ENCODE measurements around the gene MYLIP. TPM values are rescaled to one million over a fixed set of nuclear protein-coding genes. Genes with fewer than 3 reads are reported as not detected.
A peak's percentile ranks its signal among the peaks of the same experiment; 100 is the strongest.

The MYLIP gene
- total RNA-seq, 1 donor from 2014 or later, result 13.5 TPM

GRCh38 chr6:16183187-16183664, 54.3 kb downstream of the MYLIP start:
- Histone ChIP-seq H3K36me3 (no peaks in the 10 kb centered on the region), H3K27ac (replicated peaks) (no peak overlapping the region), H3K4me1 (no peaks in the 10 kb centered on the region), H3K4me3 (no peak overlapping the region), H3K27me3 (ENCODE audit: low read depth) (no peaks in the 10 kb centered on the region), H3K9me3 (replicated peaks) (no peaks in the 10 kb centered on the region)
- DNase-seq, result no peak
- intact Hi-C loops (cut with micrococcal nuclease), result loop anchor here (5.0 kb wide), 1 partner anchor 491 kb away; no protein-coding TSS in a partner anchor
- peak; percentile 82 for TF ChIP-seq CTCF (IDR thresholded peaks at IDR 0.05; ENCODE audit: borderline replicate concordance)

- Histone ChIP-seq H3K4me1 (no peaks in the 10 kb centered on the region), H3K36me3 (no peaks in the 10 kb centered on the region), H3K27me3 (ENCODE audit: low read depth) (no peaks in the 10 kb centered on the region), H3K9me3 (replicated peaks) (no peaks in the 10 kb centered on the region), H3K4me3 (no peak overlapping the region), H3K27ac (replicated peaks) (no peak overlapping the region)
- DNase-seq, result no peak
- peak; percentile 47 for TF ChIP-seq CTCF (IDR thresholded peaks at IDR 0.05; ENCODE audit: borderline replicate concordance)
- intact Hi-C loops (cut with micrococcal nuclease), result loop anchor here (5.0 kb wide), 1 partner anchor 492 kb away; no protein-coding TSS in a partner anchor
Observed at GRCh38 chr6:16184129-16184528, 55.2 kb downstream of the MYLIP start.

GRCh38 chr6:16184551-16184950, 55.7 kb downstream of the MYLIP start:
- no peak for TF ChIP-seq CTCF (IDR thresholded peaks at IDR 0.05; ENCODE audit: borderline replicate concordance)
- H3K27ac ChIP-seq (replicated peaks), result no peak overlapping the region
- no peaks in the 10 kb centered on the region for H3K9me3 ChIP-seq (replicated peaks)
- H3K36me3 ChIP-seq, result no peaks in the 10 kb centered on the region
- H3K4me1 ChIP-seq, result no peaks in the 10 kb centered on the region
- intact Hi-C loops (cut with micrococcal nuclease), result loop anchor here (5.0 kb wide), 1 partner anchor 492 kb away; no protein-coding TSS in a partner anchor
- no peak for DNase-seq
- H3K27me3 ChIP-seq (ENCODE audit: low read depth), result no peaks in the 10 kb centered on the region
- H3K4me3 ChIP-seq, result no peak overlapping the region

GRCh38 chr6:16187176-16187575, 58.3 kb downstream of the MYLIP start:
- no peak for DNase-seq
- no peaks in the 10 kb centered on the region for H3K4me1 ChIP-seq

GRCh38 chr6:16190214-16190613, 61.3 kb downstream of the MYLIP start:
- intact Hi-C loops (cut with micrococcal nuclease), result no loop called here
- H3K4me3 ChIP-seq, result no peak overlapping the region
- H3K27me3 ChIP-seq (ENCODE audit: low read depth), result peaks cover 17% of the 10 kb centered on the region
- H3K36me3 ChIP-seq, result no peaks in the 10 kb centered on the region
- H3K4me1 ChIP-seq, result no peaks in the 10 kb centered on the region
- no peaks in the 10 kb centered on the region for H3K9me3 ChIP-seq (replicated peaks)
- DNase-seq, result no peak
- H3K27ac ChIP-seq (replicated peaks), result no peak overlapping the region
- TF ChIP-seq CTCF (IDR thresholded peaks at IDR 0.05; ENCODE audit: borderline replicate concordance), result no peak

More at GRCh38 chr6:16187176-16187575, 58.3 kb downstream of the MYLIP start:
- TF ChIP-seq CTCF (IDR thresholded peaks at IDR 0.05; ENCODE audit: borderline replicate concordance), result no peak
- H3K36me3 ChIP-seq, result no peaks in the 10 kb centered on the region
- no peak overlapping the region for H3K27ac ChIP-seq (replicated peaks)
- no peak overlapping the region for H3K4me3 ChIP-seq
- intact Hi-C loops (cut with micrococcal nuclease), result no loop called here
- no peaks in the 10 kb centered on the region for H3K27me3 ChIP-seq (ENCODE audit: low read depth)
- H3K9me3 ChIP-seq (replicated peaks), result no peaks in the 10 kb centered on the region
